Fibroblast of gingiva (primary cell): Measurements from ENCODE around the gene ZFC3H1.
"Not testable (repeated sequence)": the region's sequence is repeated elsewhere in the genome, so short reads cannot be mapped to it uniquely, and the experiment has no call there.

Experiments used
- DNase-seq: peaks from one replicate; pipeline ENCODE4 v3.0.0-alpha.2; 2011; ENCODE audit warnings: low read depth

ZFC3H1 gene

GRCh38 chr12:71663561-71664410 is at the start of gene ZFC3H1, which contains the start of gene THAP2:
Gene ZFC3H1 (minus strand): TSS chr12:71663848. CDS start chr12:71663610, 238 bp downstream.
Gene THAP2 (plus strand): TSS chr12:71664301. CDS start chr12:71664510, 209 bp downstream.
- DNase-seq = peak; percentile 99

- DNase-seq = peak; percentile 38
Observed at GRCh38 chr12:71710276-71711125, 46.9 kb upstream of the ZFC3H1 start.

GRCh38 chr12:71708658-71709057 is 45.0 kb upstream of the ZFC3H1 start:
- peak; percentile 34 for DNase-seq

GRCh38 chr12:71704920-71705319 is 41.3 kb upstream of the ZFC3H1 start:
- DNase-seq = no peak

GRCh38 chr12:71703206-71703605 is 39.6 kb upstream of the ZFC3H1 start:
- DNase-seq = no peak

GRCh38 chr12:71702590-71702989 is 38.9 kb upstream of the ZFC3H1 start:
- no peak for DNase-seq

GRCh38 chr12:71702181-71702580 is 38.5 kb upstream of the ZFC3H1 start:
- DNase-seq = not testable (repeated sequence)

- no peak for DNase-seq
Observed at GRCh38 chr12:71695782-71696181, 32.1 kb upstream of the ZFC3H1 start.

- peak; percentile 24 for DNase-seq
Observed at GRCh38 chr12:71694099-71694820, 30.6 kb upstream of the ZFC3H1 start.

GRCh38 chr12:71693651-71694050 is 30.0 kb upstream of the ZFC3H1 start:
- DNase-seq = not testable (repeated sequence)

- no peak for DNase-seq
Observed at GRCh38 chr12:71693126-71693525, 29.5 kb upstream of the ZFC3H1 start.

- DNase-seq = no peak
Observed at GRCh38 chr12:71691504-71692129, 28.0 kb upstream of the ZFC3H1 start.

GRCh38 chr12:71688961-71689570 is 25.4 kb upstream of the ZFC3H1 start:
- DNase-seq = no peak

- not testable (repeated sequence) for DNase-seq
Observed at GRCh38 chr12:71687172-71687571, 23.5 kb upstream of the ZFC3H1 start.

GRCh38 chr12:71686658-71687025 is 23.0 kb upstream of the ZFC3H1 start:
- DNase-seq = peak; percentile 58

GRCh38 chr12:71685914-71686657 is 22.4 kb upstream of the ZFC3H1 start, which contains the start of gene TMEM19:
Gene TMEM19 (plus strand): TSS chr12:71686082. CDS start chr12:71686681, 599 bp downstream.
- peak; percentile 85 for DNase-seq

- no peak for DNase-seq
Observed at GRCh38 chr12:71685312-71685906, 21.8 kb upstream of the ZFC3H1 start.

- peak; percentile 26 for DNase-seq
Observed at GRCh38 chr12:71684081-71684480, 20.4 kb upstream of the ZFC3H1 start.

- no peak for DNase-seq
Observed at GRCh38 chr12:71683633-71684032, 20.0 kb upstream of the ZFC3H1 start.

- no peak for DNase-seq
Observed at GRCh38 chr12:71682466-71682865, 18.8 kb upstream of the ZFC3H1 start.
